Progenitor cell of endocrine pancreas (in vitro differentiated cells): ENCODE results near the gene TRAK2. TPM values are rescaled to one million over a fixed set of nuclear protein-coding genes. Genes with fewer than 3 reads are reported as not detected.

ENCODE experiments used
- DNase-seq: peaks from one replicate; pipeline ENCODE4 v3.0.0; 2021; ENCODE audit warnings: low spot score; ENCODE audit not compliant: unreplicated experiment
- H3K27ac Mint-ChIP-seq: 2 replicates; pipeline ENCODE4 v1.8.0; 2021; ENCODE audit warnings: mild to moderate bottlenecking, moderate library complexity, mixed read lengths
- H3K27me3 Mint-ChIP-seq: 2 replicates; pipeline ENCODE4 v1.8.0; 2021; ENCODE audit warnings: mixed read lengths
- H3K36me3 Mint-ChIP-seq: 2 replicates; pipeline ENCODE4 v1.8.0; 2022; ENCODE audit warnings: mixed read lengths; ENCODE audit not compliant: insufficient read depth
- H3K4me1 Mint-ChIP-seq: 2 replicates; pipeline ENCODE4 v1.8.0; 2021; ENCODE audit warnings: low read depth, mixed read lengths
- H3K4me3 Mint-ChIP-seq: 2 replicates; pipeline ENCODE4 v1.8.0; 2021; ENCODE audit warnings: low read depth, mild to moderate bottlenecking, moderate library complexity, mixed read lengths
- H3K9me3 Mint-ChIP-seq: 2 replicates; pipeline ENCODE4 v1.8.0; 2021; ENCODE audit warnings: low read depth, mixed read lengths
- total RNA-seq: library from RNA; stranded (reverse); gene quantifications from 2 replicates; pipeline ENCODE4 v1.2.1, GENCODE V29; 2021
- TF ChIP-seq, protein P1 (sequence below): fragments of 200-600 bp; sonication (generic); IDR thresholded peaks from one replicate; pipeline ENCODE4 v1.5.0; 2021; ENCODE audit warnings: antibody characterized with exemption, mild to moderate bottlenecking; ENCODE audit not compliant: unreplicated experiment

Gene TRAK2
- total RNA-seq, 1 donor from 2014 or later, result 18.2 TPM

DNA sequence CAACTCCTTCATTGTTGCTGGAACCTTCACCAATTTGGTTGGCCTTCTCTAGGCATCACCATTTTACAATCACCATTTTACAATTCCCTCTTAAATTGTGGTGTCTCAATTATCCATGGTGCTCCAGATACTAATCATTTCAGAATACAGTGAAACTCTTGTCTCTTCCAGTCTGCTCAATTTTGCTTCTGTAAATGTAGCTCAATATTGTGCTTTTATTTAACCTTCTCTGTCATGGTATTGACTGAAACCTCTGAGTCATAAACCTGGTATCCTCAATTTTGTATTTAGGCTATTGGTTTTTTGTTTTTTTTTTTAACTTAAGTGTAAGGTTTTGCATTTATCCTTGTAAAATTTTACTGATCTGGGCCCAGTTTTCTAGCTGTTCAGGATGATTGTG lies 16.4 kb upstream of the TRAK2 start:
- Mint-ChIP-seq H3K9me3 (no peaks in the 10 kb centered on the region), H3K4me1 (no peaks in the 10 kb centered on the region), H3K4me3 (no peak overlapping the region), H3K27me3 (no peaks in the 10 kb centered on the region), H3K36me3 (peaks cover 37% of the 10 kb centered on the region), H3K27ac (no peak overlapping the region)
- DNase-seq, result no peak
- TF ChIP-seq, protein P1, sequence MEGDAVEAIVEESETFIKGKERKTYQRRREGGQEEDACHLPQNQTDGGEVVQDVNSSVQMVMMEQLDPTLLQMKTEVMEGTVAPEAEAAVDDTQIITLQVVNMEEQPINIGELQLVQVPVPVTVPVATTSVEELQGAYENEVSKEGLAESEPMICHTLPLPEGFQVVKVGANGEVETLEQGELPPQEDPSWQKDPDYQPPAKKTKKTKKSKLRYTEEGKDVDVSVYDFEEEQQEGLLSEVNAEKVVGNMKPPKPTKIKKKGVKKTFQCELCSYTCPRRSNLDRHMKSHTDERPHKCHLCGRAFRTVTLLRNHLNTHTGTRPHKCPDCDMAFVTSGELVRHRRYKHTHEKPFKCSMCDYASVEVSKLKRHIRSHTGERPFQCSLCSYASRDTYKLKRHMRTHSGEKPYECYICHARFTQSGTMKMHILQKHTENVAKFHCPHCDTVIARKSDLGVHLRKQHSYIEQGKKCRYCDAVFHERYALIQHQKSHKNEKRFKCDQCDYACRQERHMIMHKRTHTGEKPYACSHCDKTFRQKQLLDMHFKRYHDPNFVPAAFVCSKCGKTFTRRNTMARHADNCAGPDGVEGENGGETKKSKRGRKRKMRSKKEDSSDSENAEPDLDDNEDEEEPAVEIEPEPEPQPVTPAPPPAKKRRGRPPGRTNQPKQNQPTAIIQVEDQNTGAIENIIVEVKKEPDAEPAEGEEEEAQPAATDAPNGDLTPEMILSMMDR, result no peak

DNA sequence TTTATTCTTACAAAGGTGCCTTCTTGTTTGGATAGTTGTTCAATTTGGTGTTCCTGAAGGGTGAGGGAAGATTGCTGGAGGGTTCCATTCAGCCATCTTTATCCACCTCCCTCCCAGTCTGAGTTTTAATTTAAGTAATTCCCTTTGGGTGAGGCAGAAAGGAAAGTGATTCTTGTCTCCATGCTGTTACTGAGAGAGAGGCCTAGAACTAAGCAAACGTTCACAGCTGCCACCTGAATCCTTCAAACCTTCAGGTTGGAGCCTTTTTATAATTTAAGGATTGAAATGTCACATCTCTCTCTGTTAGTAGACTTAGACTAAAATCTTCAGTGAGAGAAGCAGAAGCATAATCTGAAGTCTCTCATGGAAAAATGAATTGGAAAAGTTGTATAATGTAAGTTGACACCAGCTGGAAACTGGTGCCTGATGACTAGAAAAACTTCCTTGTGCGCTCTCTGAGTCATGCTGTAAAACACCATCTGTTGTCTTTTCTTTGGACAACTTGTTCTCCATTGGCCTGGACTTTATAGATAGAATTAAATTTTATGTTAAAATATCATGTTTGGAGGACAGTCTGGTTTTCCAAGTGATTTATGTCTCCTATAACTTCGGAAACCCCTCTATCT lies 14.9 kb upstream of the TRAK2 start:
- no peak overlapping the region for H3K27ac Mint-ChIP-seq
- no peaks in the 10 kb centered on the region for H3K4me1 Mint-ChIP-seq
- DNase-seq, result no peak
- no peak overlapping the region for H3K4me3 Mint-ChIP-seq
- TF ChIP-seq, protein P1, result no peak
- H3K27me3 Mint-ChIP-seq, result no peaks in the 10 kb centered on the region
- H3K36me3 Mint-ChIP-seq, result peaks cover 47% of the 10 kb centered on the region
- H3K9me3 Mint-ChIP-seq, result peaks cover 11% of the 10 kb centered on the region

DNA sequence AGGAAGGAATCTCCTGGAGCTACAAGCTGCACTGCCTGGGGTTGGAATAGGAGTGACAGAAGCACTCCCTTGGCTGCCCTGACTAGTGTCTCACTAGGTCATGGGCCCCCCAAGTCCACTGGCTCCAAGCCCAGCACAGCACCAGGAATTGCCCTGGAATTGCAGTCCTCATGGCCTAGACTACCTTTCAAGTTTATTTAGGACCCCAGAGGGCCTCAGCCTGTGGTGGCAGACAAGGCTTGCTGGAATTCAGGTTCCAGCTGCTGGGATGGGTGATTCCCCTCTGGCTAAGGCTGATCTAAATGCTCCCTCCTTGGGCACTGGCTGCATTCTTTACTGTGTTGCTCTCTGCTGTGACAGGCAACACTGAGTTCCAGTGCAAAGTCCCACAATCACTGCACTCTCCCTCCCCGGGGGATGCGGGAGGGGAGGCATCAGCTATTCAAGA lies 14.3 kb upstream of the TRAK2 start:
- Mint-ChIP-seq H3K36me3 (peaks cover 45% of the 10 kb centered on the region), H3K27me3 (no peaks in the 10 kb centered on the region)

DNA sequence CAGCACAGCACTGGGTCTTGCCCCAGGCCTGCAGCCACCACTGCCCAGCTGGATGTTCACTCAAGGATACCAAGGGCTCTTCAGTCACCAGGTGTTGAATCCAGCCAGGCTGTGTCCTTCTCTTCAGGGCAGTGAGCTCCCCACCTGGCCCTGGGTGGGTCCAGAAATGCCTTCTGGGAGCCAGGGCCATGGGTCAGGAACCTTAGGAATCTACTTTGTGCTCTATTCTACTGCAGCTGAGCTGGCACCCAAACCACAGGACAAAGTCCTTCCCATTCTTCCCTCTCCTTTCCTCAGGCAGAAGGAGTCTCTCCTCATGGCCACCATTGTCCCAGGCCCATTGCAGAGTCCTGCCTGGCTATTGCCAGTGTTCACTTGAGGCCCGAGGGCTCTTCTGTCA lies 13.3 kb upstream of the TRAK2 start:
- Mint-ChIP-seq H3K4me1 (no peaks in the 10 kb centered on the region), H3K36me3 (peaks cover 43% of the 10 kb centered on the region), H3K27me3 (no peaks in the 10 kb centered on the region), H3K27ac (no peak overlapping the region), H3K9me3 (peaks cover 16% of the 10 kb centered on the region), H3K4me3 (no peak overlapping the region)
- no peak for DNase-seq
- TF ChIP-seq, protein P1, result no peak

More for the DNA sequence above, 14.3 kb upstream of the TRAK2 start:
- Mint-ChIP-seq H3K9me3 (peaks cover 13% of the 10 kb centered on the region), H3K4me1 (no peaks in the 10 kb centered on the region), H3K27ac (no peak overlapping the region), H3K4me3 (no peak overlapping the region)
- TF ChIP-seq, protein P1, result no peak
- DNase-seq, result no peak

DNA sequence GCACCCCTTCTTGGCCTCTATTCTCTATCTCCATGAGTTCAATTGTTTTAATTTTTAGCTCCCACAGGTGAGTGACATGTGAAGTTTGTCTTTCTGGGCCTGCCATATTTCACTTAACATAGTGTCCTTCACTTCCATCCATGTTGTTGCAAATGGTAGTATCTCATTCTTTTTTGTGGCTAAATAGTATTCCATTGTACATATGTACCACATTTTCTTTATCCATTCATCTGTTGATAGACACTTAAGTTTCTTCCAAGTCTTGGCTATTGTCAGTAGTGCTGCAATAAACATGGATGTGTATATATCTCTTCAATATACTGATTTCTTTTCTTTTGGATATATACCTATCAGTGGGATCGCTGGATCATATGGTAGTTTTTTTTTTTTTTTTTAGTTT lies 9.3 kb upstream of the TRAK2 start:
- Mint-ChIP-seq H3K4me3 (no peak overlapping the region), H3K27ac (no peak overlapping the region), H3K27me3 (no peaks in the 10 kb centered on the region), H3K4me1 (no peaks in the 10 kb centered on the region), H3K9me3 (peaks cover 16% of the 10 kb centered on the region), H3K36me3 (peaks cover 38% of the 10 kb centered on the region)
- TF ChIP-seq, protein P1, result no peak
- DNase-seq, result no peak
